ES-I3 (cell line): ENCODE measurements around the gene RANBP3.

Experiments
- H3K36me3 ChIP-seq: 2 replicates; pipeline ENCODE4 v1.6.1; 2013; ENCODE audit warnings: mild to moderate bottlenecking, low read length, control low read depth, moderate library complexity; ENCODE audit not compliant: insufficient read depth
- H3K4me1 ChIP-seq: 2 replicates; pipeline ENCODE4 v1.6.1; 2013; ENCODE audit warnings: mild to moderate bottlenecking, control low read depth, low read length; ENCODE audit not compliant: insufficient read depth
- H3K9ac ChIP-seq: 2 replicates; pipeline ENCODE4 v1.6.1; 2013; ENCODE audit warnings: low read depth, mild to moderate bottlenecking, low read length, moderate library complexity
- H3K9me3 ChIP-seq: 2 replicates; pipeline ENCODE4 v1.6.1; 2013; ENCODE audit warnings: mild to moderate bottlenecking, low read length, moderate library complexity; ENCODE audit not compliant: control insufficient read depth, insufficient read depth

Gene RANBP3

DNA sequence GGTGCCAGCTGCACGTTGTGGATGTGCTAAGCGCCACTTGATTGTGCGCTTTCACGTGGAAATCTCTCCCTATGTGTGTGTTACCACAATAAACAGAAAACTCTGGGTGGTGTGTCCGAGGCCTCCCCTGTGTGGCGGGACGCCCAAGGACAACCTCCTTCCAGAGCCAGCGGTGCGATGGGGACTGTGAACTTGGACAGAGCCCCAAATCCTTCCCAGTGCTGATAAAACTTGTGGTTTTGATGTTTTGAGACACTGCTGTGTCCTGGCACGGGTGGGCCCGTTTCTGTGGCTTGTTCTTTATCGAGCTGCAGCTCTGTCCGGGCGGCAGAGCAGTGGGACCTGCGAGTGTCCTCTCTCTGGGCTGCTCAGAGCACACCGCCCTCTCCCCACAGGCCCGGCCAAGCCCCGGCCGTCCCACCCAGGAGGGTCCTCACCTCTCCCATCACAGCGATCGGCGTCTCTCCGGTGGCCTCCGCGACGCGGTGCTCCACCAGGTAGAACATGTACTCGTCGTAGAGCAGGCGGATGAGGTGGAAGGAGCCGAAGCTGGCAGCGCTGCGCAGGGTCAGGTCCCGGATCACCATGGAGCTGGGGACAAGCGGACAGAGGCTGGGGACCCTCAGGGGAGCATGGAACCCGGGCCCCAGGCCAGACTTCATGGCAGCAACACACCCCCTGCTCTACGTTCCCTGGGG lies 18.8 kb upstream of the RANBP3 start:
- H3K4me1 ChIP-seq = no peaks in the 10 kb centered on the region
- no peak overlapping the region for H3K9ac ChIP-seq
- no peaks in the 10 kb centered on the region for H3K9me3 ChIP-seq
- no peaks in the 10 kb centered on the region for H3K36me3 ChIP-seq

GRCh38 chr19:5996102-5996501 lies 18.2 kb upstream of the RANBP3 start:
- no peaks in the 10 kb centered on the region for H3K36me3 ChIP-seq
- no peaks in the 10 kb centered on the region for H3K4me1 ChIP-seq
- no peaks in the 10 kb centered on the region for H3K9me3 ChIP-seq
- H3K9ac ChIP-seq = no peak overlapping the region

DNA sequence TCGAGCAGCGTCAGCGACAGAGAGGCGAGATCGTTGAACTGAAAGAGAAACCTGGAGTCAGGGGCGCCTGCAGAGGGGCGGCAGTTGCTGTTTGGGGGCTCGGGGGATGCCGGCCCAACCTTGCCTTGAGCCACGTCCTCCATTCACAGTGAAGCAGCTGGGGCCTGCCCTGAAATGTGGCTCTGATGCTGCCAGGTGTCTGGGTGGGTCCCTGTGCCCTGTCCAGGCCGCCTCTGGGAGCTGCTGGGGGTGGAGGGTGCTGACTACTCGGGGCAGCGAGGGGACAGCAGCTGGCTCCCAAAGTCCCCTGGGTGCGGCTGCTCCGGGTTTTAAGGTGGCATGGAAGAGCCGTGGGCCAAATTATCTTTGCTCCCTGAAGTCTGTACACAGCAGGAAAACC lies 17.7 kb upstream of the RANBP3 start:
- no peaks in the 10 kb centered on the region for H3K9me3 ChIP-seq
- no peaks in the 10 kb centered on the region for H3K36me3 ChIP-seq
- H3K9ac ChIP-seq = no peak overlapping the region
- no peaks in the 10 kb centered on the region for H3K4me1 ChIP-seq

GRCh38 chr19:5994405-5995165 lies 16.6 kb upstream of the RANBP3 start:
- no peaks in the 10 kb centered on the region for H3K36me3 ChIP-seq
- no peaks in the 10 kb centered on the region for H3K4me1 ChIP-seq
- H3K9ac ChIP-seq = no peak overlapping the region
- H3K9me3 ChIP-seq = no peaks in the 10 kb centered on the region

DNA sequence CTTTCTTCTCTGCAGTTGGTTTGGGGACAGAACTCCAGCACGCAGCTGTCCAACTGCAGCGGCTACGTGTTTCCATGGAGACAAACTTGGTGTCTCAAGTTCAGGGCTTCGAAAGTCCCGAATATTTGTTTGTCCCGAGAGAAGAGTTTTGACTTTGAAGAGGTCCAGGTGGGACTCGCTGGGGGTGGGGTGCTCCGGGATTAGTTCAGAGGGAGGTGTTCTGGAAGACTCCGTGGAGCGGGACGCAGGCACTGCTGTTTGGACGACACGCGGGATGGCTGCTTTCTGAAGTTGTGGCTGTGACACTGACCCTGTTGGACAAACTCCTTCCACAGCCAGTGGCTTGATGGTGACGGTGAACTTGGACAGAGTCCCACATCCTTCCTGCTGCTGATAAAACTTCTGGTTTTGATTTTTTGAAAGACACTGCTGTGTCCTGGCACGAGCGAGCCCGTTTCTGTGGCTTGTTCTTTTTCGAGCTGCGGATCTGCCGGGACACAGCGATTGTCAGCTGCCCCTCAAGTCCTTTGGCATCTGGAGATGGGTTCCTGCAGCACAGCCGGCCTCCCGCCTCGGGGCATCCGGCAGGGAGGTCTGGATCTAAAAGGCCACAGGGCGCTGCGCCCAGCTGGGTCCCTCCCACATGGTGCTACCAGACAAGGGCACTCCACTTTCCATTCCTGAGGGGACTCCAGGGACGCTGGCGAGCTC lies 15.9 kb upstream of the RANBP3 start:
- Histone ChIP-seq H3K36me3 (no peaks in the 10 kb centered on the region), H3K9me3 (no peaks in the 10 kb centered on the region), H3K9ac (no peak overlapping the region), H3K4me1 (no peaks in the 10 kb centered on the region)

- no peaks in the 10 kb centered on the region for H3K9me3 ChIP-seq
- H3K36me3 ChIP-seq = no peaks in the 10 kb centered on the region
- H3K4me1 ChIP-seq = no peaks in the 10 kb centered on the region
- H3K9ac ChIP-seq = no peak overlapping the region
Measured at GRCh38 chr19:5993201-5993600, 15.3 kb upstream of the RANBP3 start.

GRCh38 chr19:5992756-5993155 lies 14.8 kb upstream of the RANBP3 start:
- H3K9ac ChIP-seq = no peak overlapping the region
- no peaks in the 10 kb centered on the region for H3K36me3 ChIP-seq
- H3K9me3 ChIP-seq = no peaks in the 10 kb centered on the region
- no peaks in the 10 kb centered on the region; the same call in 1 of the 2 replicates for H3K4me1 ChIP-seq

- H3K9ac ChIP-seq = no peak overlapping the region
Measured at GRCh38 chr19:5991244-5991838, 13.4 kb upstream of the RANBP3 start.

DNA sequence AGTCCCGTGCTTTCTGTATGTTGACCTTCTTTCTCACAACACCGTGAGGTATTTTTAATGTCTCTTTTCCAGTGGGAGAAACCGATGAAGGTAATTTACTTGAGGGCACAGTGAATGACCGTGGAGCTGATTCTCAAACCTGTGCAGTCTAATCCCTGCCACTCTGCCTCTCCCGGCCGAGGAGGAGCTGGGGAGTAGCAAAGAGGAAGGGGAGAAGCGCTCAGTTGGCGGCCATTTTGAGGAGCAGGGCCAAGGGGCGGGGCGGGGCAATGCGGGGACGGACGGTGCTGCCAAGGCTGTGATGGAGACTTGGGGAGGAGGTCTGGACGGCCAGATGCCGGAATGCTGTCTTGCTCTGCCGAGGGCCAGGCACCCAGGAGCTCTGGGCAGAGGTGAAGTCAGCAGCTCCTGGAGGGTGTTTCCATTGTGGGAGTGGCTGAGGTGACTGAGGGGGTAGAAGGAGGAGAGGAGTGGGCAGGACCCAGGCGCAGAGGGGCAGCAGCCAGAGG lies 12.4 kb upstream of the RANBP3 start:
- Histone ChIP-seq H3K9me3 (no peaks in the 10 kb centered on the region), H3K36me3 (no peaks in the 10 kb centered on the region), H3K4me1 (peaks cover 3% of the 10 kb centered on the region; the same call in 1 of the 2 replicates), H3K9ac (no peak overlapping the region)

More at GRCh38 chr19:5991244-5991838, 13.4 kb upstream of the RANBP3 start:
- no peaks in the 10 kb centered on the region; the same call in 1 of the 2 replicates for H3K4me1 ChIP-seq
- H3K9me3 ChIP-seq = no peaks in the 10 kb centered on the region
- no peaks in the 10 kb centered on the region for H3K36me3 ChIP-seq

- no peaks in the 10 kb centered on the region for H3K9me3 ChIP-seq
- peaks cover 3% of the 10 kb centered on the region; the same call in 1 of the 2 replicates for H3K4me1 ChIP-seq
- no peaks in the 10 kb centered on the region for H3K36me3 ChIP-seq
- H3K9ac ChIP-seq = no peak overlapping the region
Measured at GRCh38 chr19:5989388-5990074, 11.6 kb upstream of the RANBP3 start.

GRCh38 chr19:5988517-5989387 lies 10.8 kb upstream of the RANBP3 start:
- H3K4me1 ChIP-seq = peaks cover 3% of the 10 kb centered on the region; the same call in 1 of the 2 replicates
- no peaks in the 10 kb centered on the region for H3K9me3 ChIP-seq
- H3K9ac ChIP-seq = no peak overlapping the region
- H3K36me3 ChIP-seq = no peaks in the 10 kb centered on the region

DNA sequence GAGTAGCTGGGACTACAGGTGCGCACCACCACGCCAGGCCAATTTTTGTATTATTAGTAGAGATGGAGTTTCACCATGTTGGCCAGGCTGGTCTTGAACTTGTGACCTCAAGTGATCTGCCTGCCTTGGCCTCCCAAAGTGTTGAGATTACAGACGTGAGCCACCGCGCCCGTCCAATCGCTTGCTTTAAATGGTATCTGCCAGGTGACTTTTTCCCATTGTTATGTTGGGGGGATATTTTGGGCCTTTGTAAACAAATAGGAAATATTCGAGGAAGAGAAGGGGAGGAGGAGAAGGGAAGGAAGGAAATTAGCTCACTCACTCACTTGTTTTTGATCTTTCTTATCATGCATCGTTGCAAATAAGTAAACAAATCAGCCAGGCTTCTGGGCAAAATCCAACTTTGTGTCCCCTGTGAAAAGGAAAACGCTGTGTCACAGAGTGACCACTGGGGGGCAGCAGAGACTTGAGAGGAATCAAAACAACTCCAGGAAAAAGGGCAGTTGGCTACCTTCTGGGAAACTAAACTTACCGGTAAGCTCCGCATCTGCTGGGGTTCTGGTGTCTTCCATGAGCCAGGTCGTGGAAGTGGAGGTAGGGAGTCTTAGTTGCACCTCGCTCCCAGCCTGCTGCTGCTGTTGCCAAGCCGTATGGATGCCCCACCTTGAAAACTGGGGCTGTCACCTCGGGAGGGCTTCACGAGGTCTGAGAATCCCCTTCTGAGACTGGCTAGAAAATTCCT lies 9.3 kb upstream of the RANBP3 start:
- no peak overlapping the region for H3K9ac ChIP-seq
- peaks cover 3% of the 10 kb centered on the region; the same call in 1 of the 2 replicates for H3K4me1 ChIP-seq
- H3K36me3 ChIP-seq = no peaks in the 10 kb centered on the region
- no peaks in the 10 kb centered on the region for H3K9me3 ChIP-seq
